HepG2 (cell line): Measurements from ENCODE around the gene TRIM10. TPM values are rescaled to one million over a fixed set of nuclear protein-coding genes. Genes with fewer than 3 reads are reported as not detected.

ENCODE experiments used
- BCL6 ChIP-seq: IDR thresholded peaks from 2 replicates; pipeline ENCODE4 v1.6.1; 2016; ENCODE audit warnings: missing genetic modification reagents, missing compliant biosample characterization
- BRCA1 ChIP-seq: sonication (generic); formaldehyde crosslinking; IDR thresholded peaks from 2 replicates; pipeline ENCODE4 v1.4.0; 2020; ENCODE audit warnings: missing genetic modification reagents
- CHD4 ChIP-seq: fragments of 200-600 bp; sonication (generic); IDR thresholded peaks from 2 replicates; pipeline ENCODE4 v1.7.0; 2017; ENCODE audit warnings: mild to moderate bottlenecking, low read length, borderline replicate concordance
- PHF20 ChIP-seq: sonication (generic); formaldehyde crosslinking; IDR thresholded peaks from 2 replicates; pipeline ENCODE4 v1.5.0; 2020; ENCODE audit warnings: mild to moderate bottlenecking, missing genetic modification reagents
- PHF8 ChIP-seq: sonication (generic); formaldehyde crosslinking; IDR thresholded peaks from 2 replicates; pipeline ENCODE4 v1.5.0; 2020; ENCODE audit warnings: missing genetic modification reagents
- POGZ ChIP-seq: sonication (generic); formaldehyde crosslinking; IDR thresholded peaks from 2 replicates; pipeline ENCODE4 v1.4.0; 2020; ENCODE audit warnings: mild to moderate bottlenecking, missing genetic modification reagents
- RARA ChIP-seq: IDR thresholded peaks from 2 replicates; pipeline ENCODE4 v1.6.1; 2016; ENCODE audit warnings: missing genetic modification reagents, missing compliant biosample characterization
- REPIN1 ChIP-seq: sonication (generic); formaldehyde crosslinking; IDR thresholded peaks from 2 replicates; pipeline ENCODE4 v1.8.0; 2022; ENCODE audit warnings: missing genetic modification reagents, low read depth, mild to moderate bottlenecking, borderline replicate concordance
- SMARCC2 ChIP-seq: fragments of 450-650 bp; IDR thresholded peaks from 2 replicates; pipeline ENCODE4 v1.6.1; 2017; ENCODE audit warnings: antibody characterized with exemption, mild to moderate bottlenecking
- SRY ChIP-seq: sonication (generic); formaldehyde crosslinking; IDR thresholded peaks from 2 replicates; pipeline ENCODE4 v1.8.0; 2022; ENCODE audit warnings: mild to moderate bottlenecking, missing genetic modification reagents
- ZMAT5 ChIP-seq: sonication (generic); formaldehyde crosslinking; IDR thresholded peaks from 2 replicates; pipeline ENCODE4 v1.5.0; 2020; ENCODE audit warnings: mild to moderate bottlenecking, low read depth, missing genetic modification reagents, borderline replicate concordance
- ZNF20 ChIP-seq: sonication (generic); formaldehyde crosslinking; IDR thresholded peaks from 2 replicates; pipeline ENCODE4 v1.4.0; 2020; ENCODE audit warnings: mild to moderate bottlenecking, moderate library complexity, missing genetic modification reagents
- ZNF317 ChIP-seq: sonication (generic); formaldehyde crosslinking; IDR thresholded peaks from 2 replicates; pipeline ENCODE4 v1.5.0; 2020; ENCODE audit warnings: mild to moderate bottlenecking, missing genetic modification reagents
- ZNF331 ChIP-seq: sonication (generic); formaldehyde crosslinking; IDR thresholded peaks from 2 replicates; pipeline ENCODE4 v1.4.0; 2020; ENCODE audit warnings: missing genetic modification reagents
- ZNF761 ChIP-seq: sonication (generic); formaldehyde crosslinking; conservative IDR thresholded peaks from 2 replicates; pipeline ENCODE4 v1.4.0; 2020; ENCODE audit warnings: mild to moderate bottlenecking, missing genetic modification reagents
- ZNF775 ChIP-seq: sonication (generic); formaldehyde crosslinking; IDR thresholded peaks from 2 replicates; pipeline ENCODE4 v1.4.0; 2020; ENCODE audit warnings: missing genetic modification reagents, mild to moderate bottlenecking, moderate library complexity, borderline replicate concordance
- ZNF800 ChIP-seq: sonication (generic); formaldehyde crosslinking; IDR thresholded peaks from 2 replicates; pipeline ENCODE4 v1.4.0; 2020; ENCODE audit warnings: missing genetic modification reagents
- ZNF841 ChIP-seq: sonication (generic); formaldehyde crosslinking; IDR thresholded peaks from 2 replicates; pipeline ENCODE4 v1.8.1; 2023; ENCODE audit warnings: missing genetic modification reagents, borderline replicate concordance
- polyA plus RNA-seq, 8 experiments: library from polyadenylated mRNA; depleted of rRNA in 3 of 8; stranded (reverse) in 7 of 8; unstranded in 1 of 8; fragments of >200 nt; fragmentation: Illumina TruSeq in 4 of 8; extraction: Trizol in 4 of 8; gene quantifications; 2 replicates each; pipeline versions ENCODE4 v1.2.1 to v1.2.3, GENCODE V29; 2011 to 2016; ENCODE audit warnings: low read depth in 4 of 8, missing spikeins in 1 of 8, mixed read lengths in 1 of 8; ENCODE audit not compliant: insufficient read depth in 1 of 8
- total RNA-seq, 5 experiments: library from RNA; depleted of rRNA; stranded (reverse); fragments of >200 nt; fragmentation: Illumina TruSeq; extraction: Trizol; gene quantifications; 2 replicates each; pipeline ENCODE4 v1.2.3, GENCODE V29; 2016; ENCODE audit warnings: low read depth in 1 of 5
- TF ChIP-seq, protein P1 (sequence below): IDR thresholded peaks from 2 replicates; pipeline ENCODE4 v1.6.1; 2012; ENCODE audit warnings: low read length, improper control_type of control experiment
- TF ChIP-seq, protein P2 (sequence below), 2 experiments: sonication (generic) in 1 of 2; formaldehyde crosslinking in 1 of 2; IDR thresholded peaks; 2 replicates each; pipeline versions ENCODE4 v1.6.1 to v1.9.0; 2014 to 2022; ENCODE audit warnings: antibody characterized with exemption in 1 of 2, borderline replicate concordance in 1 of 2, inconsistent platforms in 1 of 2, low read depth in 1 of 2, missing genetic modification reagents in 1 of 2

TRIM10 gene
- total and polyA plus RNA-seq, 2 of the 13 experiments (the other 11 are each of a cell fraction or from before 2014, with no cell fraction given), result 4.1 to 6.8 TPM

- TF ChIP-seq ZNF331 (CRISPR knock-in tag) (no peak), ZNF317 (CRISPR knock-in tag) (no peak), POGZ (CRISPR knock-in tag) (0 out of 2 replicates have a peak, but pooled peaks have one; percentile 2), PHF20 (CRISPR knock-in tag) (no peak), SRY (CRISPR knock-in tag) (no peak), RARA (CRISPR knock-in tag) (peak; percentile 65; the same call in 1 of the 2 replicates), BRCA1 (CRISPR knock-in tag) (no peak), PHF8 (no peak), ZNF761 (no peak), SMARCC2 (no peak), ZNF775 (CRISPR knock-in tag) (no peak), BCL6 (peak; percentile 42; the same call in 1 of the 2 replicates), CHD4 (no peak), ZNF841 (CRISPR knock-in tag) (no peak), ZNF20 (no peak), ZNF800 (no peak), ZMAT5 (CRISPR knock-in tag) (no peak), REPIN1 (no peak)
- TF ChIP-seq, protein P1, sequence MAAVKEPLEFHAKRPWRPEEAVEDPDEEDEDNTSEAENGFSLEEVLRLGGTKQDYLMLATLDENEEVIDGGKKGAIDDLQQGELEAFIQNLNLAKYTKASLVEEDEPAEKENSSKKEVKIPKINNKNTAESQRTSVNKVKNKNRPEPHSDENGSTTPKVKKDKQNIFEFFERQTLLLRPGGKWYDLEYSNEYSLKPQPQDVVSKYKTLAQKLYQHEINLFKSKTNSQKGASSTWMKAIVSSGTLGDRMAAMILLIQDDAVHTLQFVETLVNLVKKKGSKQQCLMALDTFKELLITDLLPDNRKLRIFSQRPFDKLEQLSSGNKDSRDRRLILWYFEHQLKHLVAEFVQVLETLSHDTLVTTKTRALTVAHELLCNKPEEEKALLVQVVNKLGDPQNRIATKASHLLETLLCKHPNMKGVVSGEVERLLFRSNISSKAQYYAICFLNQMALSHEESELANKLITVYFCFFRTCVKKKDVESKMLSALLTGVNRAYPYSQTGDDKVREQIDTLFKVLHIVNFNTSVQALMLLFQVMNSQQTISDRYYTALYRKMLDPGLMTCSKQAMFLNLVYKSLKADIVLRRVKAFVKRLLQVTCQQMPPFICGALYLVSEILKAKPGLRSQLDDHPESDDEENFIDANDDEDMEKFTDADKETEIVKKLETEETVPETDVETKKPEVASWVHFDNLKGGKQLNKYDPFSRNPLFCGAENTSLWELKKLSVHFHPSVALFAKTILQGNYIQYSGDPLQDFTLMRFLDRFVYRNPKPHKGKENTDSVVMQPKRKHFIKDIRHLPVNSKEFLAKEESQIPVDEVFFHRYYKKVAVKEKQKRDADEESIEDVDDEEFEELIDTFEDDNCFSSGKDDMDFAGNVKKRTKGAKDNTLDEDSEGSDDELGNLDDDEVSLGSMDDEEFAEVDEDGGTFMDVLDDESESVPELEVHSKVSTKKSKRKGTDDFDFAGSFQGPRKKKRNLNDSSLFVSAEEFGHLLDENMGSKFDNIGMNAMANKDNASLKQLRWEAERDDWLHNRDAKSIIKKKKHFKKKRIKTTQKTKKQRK, result no peak
- TF ChIP-seq, protein P2, sequence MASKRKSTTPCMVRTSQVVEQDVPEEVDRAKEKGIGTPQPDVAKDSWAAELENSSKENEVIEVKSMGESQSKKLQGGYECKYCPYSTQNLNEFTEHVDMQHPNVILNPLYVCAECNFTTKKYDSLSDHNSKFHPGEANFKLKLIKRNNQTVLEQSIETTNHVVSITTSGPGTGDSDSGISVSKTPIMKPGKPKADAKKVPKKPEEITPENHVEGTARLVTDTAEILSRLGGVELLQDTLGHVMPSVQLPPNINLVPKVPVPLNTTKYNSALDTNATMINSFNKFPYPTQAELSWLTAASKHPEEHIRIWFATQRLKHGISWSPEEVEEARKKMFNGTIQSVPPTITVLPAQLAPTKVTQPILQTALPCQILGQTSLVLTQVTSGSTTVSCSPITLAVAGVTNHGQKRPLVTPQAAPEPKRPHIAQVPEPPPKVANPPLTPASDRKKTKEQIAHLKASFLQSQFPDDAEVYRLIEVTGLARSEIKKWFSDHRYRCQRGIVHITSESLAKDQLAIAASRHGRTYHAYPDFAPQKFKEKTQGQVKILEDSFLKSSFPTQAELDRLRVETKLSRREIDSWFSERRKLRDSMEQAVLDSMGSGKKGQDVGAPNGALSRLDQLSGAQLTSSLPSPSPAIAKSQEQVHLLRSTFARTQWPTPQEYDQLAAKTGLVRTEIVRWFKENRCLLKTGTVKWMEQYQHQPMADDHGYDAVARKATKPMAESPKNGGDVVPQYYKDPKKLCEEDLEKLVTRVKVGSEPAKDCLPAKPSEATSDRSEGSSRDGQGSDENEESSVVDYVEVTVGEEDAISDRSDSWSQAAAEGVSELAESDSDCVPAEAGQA (IDR thresholded peaks at IDR 0.05; ENCODE audit: low read depth), result no peak
- TF ChIP-seq, protein P2 (CRISPR knock-in tag; IDR thresholded peaks at IDR 0.05; ENCODE audit: borderline replicate concordance), result no peak
Observed at GRCh38 chr6:30144811-30145210, 16.2 kb downstream of the TRIM10 start (continued).
